Right ventricle myocardium inferior (tissue), 1 donor: ENCODE measurements around the gene UBQLN4. TPM values are rescaled to one million over a fixed set of nuclear protein-coding genes. Genes with fewer than 3 reads are reported as not detected.
A peak's percentile ranks its signal among the peaks of the same experiment; 100 is the strongest.

ENCODE experiments used
- ATAC-seq: fragments of 200-7000 bp; cut with Tn5 transposase; one replicate; pipeline ENCODE4 v1.9.1; 2020; ENCODE audit warnings: mild to moderate bottlenecking, moderate library complexity
- DNase-seq: peaks from one replicate; pipeline ENCODE4 v3.0.0; 2021; ENCODE audit errors: missing footprints
- intact Hi-C: fragments of 100-400 bp; cut with DNase I; formaldehyde crosslinking; loops from one replicate; pipeline ENCODE4 v1.11.0; 2022
- total RNA-seq: library from RNA; stranded (reverse); fragmentation: NEBNext Ultra II Directional; extraction: Animal tissue kit (Norgen Biotek cat#: 25700); gene quantifications from one replicate; pipeline ENCODE4 v1.2.1, GENCODE V29; 2021
- donor health status: DM: no; HTN: yes; CAD: no; lungs with severe emphysema.

UBQLN4 gene
- total RNA-seq, 1 donor from 2014 or later = 33.5 TPM

- no peak for ATAC-seq
- no peak for DNase-seq
- intact Hi-C loops = no loop called here
These were observed 16.2 kb upstream of the UBQLN4 start for GRCh38 chr1:156069490-156070455.

DNA sequence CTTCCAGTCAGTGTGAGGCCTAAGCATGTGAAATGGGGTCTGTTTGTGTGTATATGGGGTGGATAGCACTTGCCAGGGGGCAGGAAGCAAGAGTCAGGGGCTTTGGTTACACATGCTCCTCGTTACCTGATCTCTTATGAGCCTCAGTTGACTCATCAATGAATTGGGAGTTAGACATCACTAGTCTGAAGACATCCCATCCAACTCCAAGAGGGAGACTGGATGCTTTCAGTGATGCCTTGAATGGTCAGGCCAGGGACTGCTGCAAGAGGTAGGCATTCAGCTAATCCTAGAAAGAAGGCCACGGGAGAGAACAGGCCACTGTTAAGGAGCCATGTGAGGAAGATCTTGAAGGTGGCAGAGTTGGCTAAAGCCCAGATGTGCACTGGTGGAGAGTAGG, 13.7 kb upstream of the UBQLN4 start:
- intact Hi-C loops = no loop called here
- DNase-seq = no peak
- ATAC-seq = no peak

- ATAC-seq (no peak), DNase-seq (no peak)
- intact Hi-C loops = no loop called here
These were observed 12.3 kb upstream of the UBQLN4 start for GRCh38 chr1:156065871-156066270.

DNA sequence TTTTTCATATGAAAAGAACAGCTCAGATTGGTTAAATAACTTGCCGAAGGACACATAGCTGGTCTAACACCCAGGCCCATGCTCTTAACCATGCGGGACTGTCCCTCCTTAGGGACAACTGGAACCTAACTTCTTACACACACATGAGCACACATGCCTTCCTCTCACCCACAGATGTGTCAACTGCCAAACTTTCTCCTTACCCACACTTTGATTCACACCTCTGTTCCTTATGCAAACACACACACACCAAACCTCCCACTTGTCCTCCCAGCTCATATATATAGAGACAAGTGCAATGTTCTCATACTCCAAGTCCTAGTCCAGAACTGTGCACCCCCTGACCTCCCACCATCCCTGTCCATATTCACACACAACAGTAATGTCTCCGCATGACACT, 11.6 kb upstream of the UBQLN4 start:
- no peak for ATAC-seq
- intact Hi-C loops = no loop called here

GRCh38 chr1:156064615-156065014, 11.0 kb upstream of the UBQLN4 start:
- intact Hi-C loops = no loop called here
- ATAC-seq (no peak), DNase-seq (no peak)

More for the DNA sequence above, 11.6 kb upstream of the UBQLN4 start:
- no peak for DNase-seq

GRCh38 chr1:156063997-156064285, 10.3 kb upstream of the UBQLN4 start:
- no peak for ATAC-seq
- intact Hi-C loops = no loop called here
- no peak for DNase-seq

- no peak for ATAC-seq
- DNase-seq = no peak
- intact Hi-C loops = no loop called here
These were observed 8.6 kb upstream of the UBQLN4 start for GRCh38 chr1:156062189-156062588.

DNA sequence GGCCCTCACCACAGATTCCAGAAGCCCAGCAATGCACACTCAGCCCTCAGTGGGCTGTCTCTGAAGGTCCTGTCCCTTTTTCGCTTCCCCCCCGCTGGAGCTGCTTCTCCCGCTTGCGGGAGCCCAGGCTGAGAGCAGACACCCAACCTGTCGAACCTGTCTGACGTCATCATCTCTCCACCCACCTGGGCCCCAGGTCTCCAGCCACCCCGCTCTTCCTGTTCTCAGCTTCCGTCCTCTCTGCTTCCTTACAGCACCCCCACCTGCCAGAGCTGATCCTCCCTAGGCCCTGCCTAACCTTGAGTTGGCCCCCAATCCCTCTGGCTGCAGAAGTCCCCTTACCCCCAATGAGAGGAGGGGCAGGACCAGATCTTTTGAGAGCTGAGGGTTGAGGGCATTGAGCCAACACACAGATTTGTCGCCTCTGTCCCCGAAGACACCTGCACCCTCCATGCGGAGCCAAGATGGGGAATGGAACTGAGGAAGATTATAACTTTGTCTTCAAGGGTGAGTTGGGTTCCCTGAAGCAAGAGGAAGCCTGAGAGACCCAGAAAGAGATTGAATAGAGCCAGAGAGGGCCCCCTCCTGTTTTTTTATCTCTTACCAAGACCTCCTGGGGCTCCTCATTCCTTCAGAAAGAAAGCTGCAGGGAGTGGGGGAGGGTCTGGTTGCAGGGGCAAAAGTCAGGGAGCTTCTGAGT, 7.5 kb upstream of the UBQLN4 start, which contains the start of gene RAB25:
Gene RAB25 (plus strand): TSS at position 224 of the 700 bp plus-strand sequence. CDS start 241 bp downstream, at position 465.
- ATAC-seq (no peak), DNase-seq (no peak)
- intact Hi-C loops = no loop called here

DNA sequence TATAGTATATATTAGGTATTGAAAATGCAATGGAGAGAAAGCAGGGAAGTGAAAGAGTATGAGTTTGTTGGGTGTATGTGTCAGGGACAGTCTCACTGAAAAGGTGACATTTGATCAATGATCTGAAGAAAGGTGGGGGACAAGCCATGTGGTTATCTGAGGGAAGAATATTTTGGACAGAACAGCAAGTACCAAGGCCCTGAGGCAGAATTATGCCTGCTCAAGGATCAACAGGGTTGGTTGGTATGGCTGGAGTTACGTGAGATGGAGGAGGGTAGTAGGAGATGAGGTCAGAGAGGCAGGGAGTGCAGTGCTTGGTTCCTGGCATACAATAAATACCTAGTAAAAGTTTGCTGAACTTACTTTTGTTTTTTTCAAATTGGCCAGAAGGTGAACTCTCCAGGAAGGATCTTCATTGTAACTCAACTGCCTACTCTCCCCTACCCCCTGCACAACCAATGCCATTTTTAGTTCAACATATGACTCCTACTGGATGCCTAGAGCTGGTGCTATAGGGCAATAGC, 2.8 kb upstream of the UBQLN4 start:
- intact Hi-C loops = no loop called here
- DNase-seq = no peak
- no peak for ATAC-seq

- DNase-seq (no peak), ATAC-seq (no peak)
- intact Hi-C loops = no loop called here
These were observed 1.9 kb upstream of the UBQLN4 start for GRCh38 chr1:156055281-156056048.

DNA sequence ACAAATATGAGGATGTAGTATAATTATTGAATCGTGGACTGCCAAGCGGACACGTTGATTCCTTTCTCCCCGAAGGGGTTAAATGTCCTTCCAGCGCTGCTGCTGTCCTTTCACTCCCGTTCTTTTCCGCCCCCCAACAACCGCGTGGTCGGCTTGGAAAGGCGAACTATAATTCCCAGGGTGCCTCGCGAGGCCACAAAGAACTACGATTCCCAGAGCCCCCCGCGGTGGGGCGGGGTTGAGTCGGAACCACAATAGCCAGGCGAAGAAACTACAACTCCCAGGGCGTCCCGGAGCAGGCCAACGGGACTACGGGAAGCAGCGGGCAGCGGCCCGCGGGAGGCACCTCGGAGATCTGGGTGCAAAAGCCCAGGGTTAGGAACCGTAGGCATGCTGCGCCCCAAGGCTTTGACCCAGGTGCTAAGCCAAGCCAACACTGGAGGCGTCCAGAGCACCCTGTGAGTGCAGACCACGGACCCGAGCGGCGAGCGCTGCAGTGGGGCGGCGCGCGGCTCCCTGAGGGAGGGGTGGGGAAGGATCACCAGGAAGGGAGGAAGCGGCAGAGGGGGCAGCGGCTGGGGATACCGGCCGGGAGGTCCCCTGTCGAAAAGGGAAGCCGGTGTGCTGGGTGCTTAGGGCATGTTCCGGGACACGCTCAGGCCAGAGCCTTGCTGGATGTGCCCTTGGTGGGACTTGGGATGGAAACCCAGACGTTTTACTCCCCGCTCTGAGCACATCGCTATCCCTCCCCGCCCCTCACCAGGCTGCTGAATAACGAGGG, 1.1 kb upstream of the UBQLN4 start, which contains the start of gene LAMTOR2:
Gene LAMTOR2 (plus strand): TSS at position 283 of the 781 bp plus-strand sequence. CDS start 108 bp downstream, at position 391.
- peak; percentile 92 for ATAC-seq
- peak; percentile 99 for DNase-seq
- intact Hi-C loops = loop anchor here (5.0 kb wide), 1 partner anchor 122 kb away; the partner anchor contains the start of gene KHDC4

- DNase-seq = peak; percentile 83
- intact Hi-C loops = loop anchor here (1.0 to 5.0 kb wide), 3 partner anchors 32 to 193 kb away; partner anchors contain the start of genes KHDC4 and SSR2
- ATAC-seq = no peak
These were observed 483 bp downstream of the UBQLN4 start for GRCh38 chr1:156052862-156053767.

DNA sequence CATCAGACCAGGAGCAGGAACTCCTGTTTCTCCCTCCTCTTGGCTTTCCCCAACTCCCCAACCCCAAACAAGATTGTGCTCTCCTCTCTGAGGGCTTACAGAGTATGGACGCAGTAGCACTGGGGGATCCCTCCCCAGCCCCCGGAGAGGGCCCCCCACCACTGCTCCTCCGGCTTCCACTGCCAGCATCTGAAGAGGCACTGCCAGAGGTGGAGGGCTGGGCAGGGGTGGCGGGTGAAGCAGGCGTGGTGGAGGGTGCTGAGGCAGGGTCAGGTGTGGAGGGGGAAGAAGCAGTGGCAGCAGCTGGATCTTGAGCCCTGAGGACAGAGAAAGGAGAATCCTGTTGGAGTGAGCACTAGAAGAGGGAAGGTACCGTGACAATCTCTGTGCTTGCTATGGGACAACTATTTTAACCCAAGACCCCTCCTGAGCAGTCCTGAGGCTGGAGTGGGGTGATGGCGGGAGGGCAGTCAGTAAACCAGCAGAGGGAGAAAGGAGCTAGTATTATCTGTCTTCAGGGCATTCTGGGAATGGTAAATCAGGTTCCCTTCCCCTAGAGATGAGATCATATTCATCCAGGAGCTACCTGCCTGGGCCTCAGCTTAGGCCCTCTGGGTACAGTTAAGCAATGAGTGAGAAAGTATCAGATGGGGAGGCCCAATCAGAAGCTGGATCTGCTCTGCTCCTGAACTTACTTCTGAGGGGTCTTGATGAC, 2.4 kb downstream of the UBQLN4 start:
- DNase-seq = no peak
- intact Hi-C loops = loop anchor here (5.0 kb wide), 1 partner anchor 119 kb away; the partner anchor contains the start of gene KHDC4
- ATAC-seq = no peak

DNA sequence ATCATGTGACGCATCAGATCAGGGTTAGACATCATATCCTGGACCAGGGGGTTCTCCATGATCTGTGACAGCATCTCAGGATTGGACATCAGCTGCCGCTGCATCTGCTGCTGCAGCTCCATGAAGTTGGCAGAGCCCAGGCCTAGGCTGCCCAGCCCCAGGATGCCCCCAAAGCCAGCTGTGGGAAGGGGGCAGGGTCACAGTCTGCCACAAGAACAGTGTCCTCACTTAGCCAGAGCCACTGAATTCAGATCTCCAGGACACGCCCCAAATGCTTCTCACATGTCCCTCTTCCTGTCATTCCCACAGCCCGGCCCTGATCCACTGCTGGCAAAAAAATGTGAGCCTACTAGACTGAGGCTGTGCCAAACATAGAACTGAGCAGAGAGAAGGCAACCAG, 3.2 kb downstream of the UBQLN4 start:
- DNase-seq (no peak), ATAC-seq (no peak)
- intact Hi-C loops = loop anchor here (5.0 kb wide), 1 partner anchor 118 kb away; the partner anchor contains the start of gene KHDC4

GRCh38 chr1:156048663-156049258, 4.8 kb downstream of the UBQLN4 start:
- intact Hi-C loops = no loop called here

GRCh38 chr1:156045076-156045475, 8.5 kb downstream of the UBQLN4 start:
- DNase-seq (no peak), ATAC-seq (no peak)
- intact Hi-C loops = no loop called here

More at GRCh38 chr1:156048663-156049258, 4.8 kb downstream of the UBQLN4 start:
- DNase-seq = no peak
- ATAC-seq = no peak
